ENCODE data around the gene DCANP1. TPM values are rescaled to one million over a fixed set of nuclear protein-coding genes. Genes with fewer than 3 reads are reported as not detected.
A peak's percentile ranks its signal among the peaks of the same experiment; 100 is the strongest.

DCANP1 gene
- total RNA-seq, 1 donor from 2014 or later, result not detected

GRCh38 chr5:135426102-135427082, 20.8 kb downstream of the DCANP1 start:
- DNase-seq (no peak), ATAC-seq (ENCODE audit: low read depth) (peak; percentile 71)
- Mint-ChIP-seq H3K4me3 (no peak overlapping the region), H3K4me1 (no peaks in the 10 kb centered on the region), H3K36me3 (ENCODE audit: low read depth) (no peaks in the 10 kb centered on the region), H3K9me3 (peaks cover 5% of the 10 kb centered on the region), H3K27me3 (peaks cover 22% of the 10 kb centered on the region), H3K27ac (no peak overlapping the region)
- POLR2A ChIA-PET, result no interaction called here
- TF ChIP-seq CTCF (IDR thresholded peaks at IDR 0.05), result no peak
- intact Hi-C loops (cut with micrococcal nuclease), result no loop called here
- CTCF ChIA-PET, result interaction anchor here (0.7 to 2.9 kb wide), 7 partner anchors 11 to 103 kb away, joined by 3 to 16 read pairs (median 4); no protein-coding TSS in a partner anchor

- peaks cover 26% of the 10 kb centered on the region for H3K27me3 Mint-ChIP-seq
- intact Hi-C loops (cut with micrococcal nuclease), result no loop called here
Measured at GRCh38 chr5:135425641-135426040, 21.5 kb downstream of the DCANP1 start.

GRCh38 chr5:135423846-135424168, 23.3 kb downstream of the DCANP1 start:
- Mint-ChIP-seq H3K27ac (no peak overlapping the region), H3K36me3 (ENCODE audit: low read depth) (peaks cover 3% of the 10 kb centered on the region), H3K4me1 (no peaks in the 10 kb centered on the region), H3K27me3 (peaks cover 37% of the 10 kb centered on the region), H3K9me3 (peaks cover 12% of the 10 kb centered on the region), H3K4me3 (no peak overlapping the region)
- TF ChIP-seq CTCF (IDR thresholded peaks at IDR 0.05), result no peak
- DNase-seq, result no peak
- POLR2A ChIA-PET, result no interaction called here
- intact Hi-C loops (cut with micrococcal nuclease), result no loop called here
- ATAC-seq (ENCODE audit: low read depth), result no peak
- CTCF ChIA-PET, result interaction anchor here (1.9 kb wide), 1 partner anchor 33 kb away, joined by 5 read pairs; no protein-coding TSS in a partner anchor

More at GRCh38 chr5:135425641-135426040, 21.5 kb downstream of the DCANP1 start:
- POLR2A ChIA-PET, result no interaction called here
- no peak for ATAC-seq (ENCODE audit: low read depth)
- Mint-ChIP-seq H3K36me3 (ENCODE audit: low read depth) (no peaks in the 10 kb centered on the region), H3K4me3 (no peak overlapping the region), H3K27ac (no peak overlapping the region), H3K4me1 (no peaks in the 10 kb centered on the region), H3K9me3 (peaks cover 7% of the 10 kb centered on the region)
- DNase-seq, result no peak
- CTCF ChIA-PET, result interaction anchor here (0.7 to 2.9 kb wide), 6 partner anchors 12 to 103 kb away, joined by 3 to 16 read pairs (median 4); no protein-coding TSS in a partner anchor
- TF ChIP-seq CTCF (IDR thresholded peaks at IDR 0.05), result no peak

GRCh38 chr5:135423146-135423845, 23.9 kb downstream of the DCANP1 start:
- peaks cover 9% of the 10 kb centered on the region for H3K9me3 Mint-ChIP-seq
- ChIA-PET CTCF (no interaction called here), POLR2A (no interaction called here)
- TF ChIP-seq CTCF (IDR thresholded peaks at IDR 0.05), result no peak
- no peaks in the 10 kb centered on the region for H3K4me1 Mint-ChIP-seq
- DNase-seq (no peak), ATAC-seq (ENCODE audit: low read depth) (no peak)
- H3K27ac Mint-ChIP-seq, result no peak overlapping the region
- peaks cover 3% of the 10 kb centered on the region for H3K36me3 Mint-ChIP-seq (ENCODE audit: low read depth)
- intact Hi-C loops (cut with micrococcal nuclease), result no loop called here
- no peak overlapping the region for H3K4me3 Mint-ChIP-seq
- peaks cover 38% of the 10 kb centered on the region for H3K27me3 Mint-ChIP-seq

- H3K36me3 Mint-ChIP-seq (ENCODE audit: low read depth), result peaks cover 3% of the 10 kb centered on the region
- no peak overlapping the region for H3K27ac Mint-ChIP-seq
- no peak overlapping the region for H3K4me3 Mint-ChIP-seq
- no peak for TF ChIP-seq CTCF (IDR thresholded peaks at IDR 0.05)
- ATAC-seq (ENCODE audit: low read depth) (no peak), DNase-seq (no peak)
- ChIA-PET CTCF (no interaction called here), POLR2A (no interaction called here)
- intact Hi-C loops (cut with micrococcal nuclease), result no loop called here
- H3K4me1 Mint-ChIP-seq, result no peaks in the 10 kb centered on the region
- peaks cover 9% of the 10 kb centered on the region for H3K9me3 Mint-ChIP-seq
- peaks cover 39% of the 10 kb centered on the region for H3K27me3 Mint-ChIP-seq
Measured at GRCh38 chr5:135422419-135422818, 24.7 kb downstream of the DCANP1 start.

Data from activated B cell treated with CpG ODN at 0.5 μM for 24 hours (primary cell).